Left ventricle myocardium inferior (tissue), 1 donor: ENCODE measurements around the gene CEACAM21. TPM values are rescaled to one million over a fixed set of nuclear protein-coding genes. Genes with fewer than 3 reads are reported as not detected.

Source experiments
- DNase-seq: peaks from one replicate; pipeline ENCODE4 v3.0.0-alpha.2; 2020
- H3K27ac ChIP-seq: fragments of 200-600 bp; replicated peaks from 2 replicates; pipeline ENCODE4 v1.8.0; 2021
- H3K27me3 ChIP-seq: fragments of 200-600 bp; 2 replicates; pipeline ENCODE4 v1.8.0; 2021; ENCODE audit warnings: low read depth
- H3K36me3 ChIP-seq: fragments of 200-600 bp; 2 replicates; pipeline ENCODE4 v1.8.0; 2021
- H3K4me1 ChIP-seq: fragments of 200-600 bp; 2 replicates; pipeline ENCODE4 v1.8.0; 2021
- H3K4me3 ChIP-seq: fragments of 200-600 bp; 2 replicates; pipeline ENCODE4 v1.8.0; 2021; ENCODE audit warnings: mild to moderate bottlenecking, moderate library complexity
- H3K9me3 ChIP-seq: fragments of 200-600 bp; replicated peaks from 2 replicates; pipeline ENCODE4 v1.8.0; 2021
- CTCF ChIP-seq: fragments of 200-600 bp; IDR thresholded peaks from 2 replicates; pipeline ENCODE4 v1.8.0; 2021; ENCODE audit warnings: antibody characterized with exemption, mild to moderate bottlenecking, borderline replicate concordance
- intact Hi-C: fragments of 100-400 bp; cut with micrococcal nuclease; formaldehyde crosslinking; loops from one replicate; pipeline ENCODE4 v1.11.0; 2022
- total RNA-seq: library from RNA; stranded (reverse); fragmentation: NEBNext Ultra II Directional; extraction: Animal tissue kit (Norgen Biotek cat#: 25700); gene quantifications from one replicate; pipeline ENCODE4 v1.2.1, GENCODE V29; 2021
- donor health status: DM: no; HTN: yes; CAD: no; lungs with severe emphysema.

The CEACAM21 gene
- total RNA-seq, 1 donor from 2014 or later = 0.60 TPM

GRCh38 chr19:41627966-41628675 is 52.2 kb downstream of the CEACAM21 start:
- Histone ChIP-seq H3K4me3 (no peak overlapping the region), H3K4me1 (no peaks in the 10 kb centered on the region), H3K27me3 (peaks cover 52% of the 10 kb centered on the region), H3K9me3 (peaks cover 23% of the 10 kb centered on the region), H3K27ac (no peak overlapping the region), H3K36me3 (no peaks in the 10 kb centered on the region)
- DNase-seq = no peak
- intact Hi-C loops = no loop called here
- TF ChIP-seq CTCF = no peak

Other genes starting within 250 kb of the CEACAM21 start
- 14.9 TPM for gene TGFB1, start 222.2 kb upstream of the CEACAM21 start, total RNA-seq
- 2.5 TPM for gene B9D2, start 212.0 kb upstream of the CEACAM21 start, total RNA-seq
- 2.8 TPM for gene TMEM91, start 199.6 kb upstream of the CEACAM21 start, total RNA-seq
- 17.4 TPM for gene EXOSC5, start 178.8 kb upstream of the CEACAM21 start, total RNA-seq
- gene BCKDHA, start 178.3 kb upstream of the CEACAM21 start, total RNA-seq = 51.0 TPM
- gene B3GNT8, start 148.8 kb upstream of the CEACAM21 start, total RNA-seq = 10.3 TPM
- 125 TPM for gene DMAC2, start 136.3 kb upstream of the CEACAM21 start, total RNA-seq
- not detected for gene ERICH4, start 133.0 kb upstream of the CEACAM21 start, total RNA-seq
- gene CEACAM4, start 50.9 kb downstream of the CEACAM21 start, total RNA-seq = 0.25 TPM
- 0.16 TPM for gene CEACAM7, start 112.1 kb downstream of the CEACAM21 start, total RNA-seq
- 0.19 TPM for gene CEACAM5, start 132.5 kb downstream of the CEACAM21 start, total RNA-seq
- 0.11 TPM for gene CEACAM6, start 179.4 kb downstream of the CEACAM21 start, total RNA-seq
- gene CEACAM3, start 220.4 kb downstream of the CEACAM21 start, total RNA-seq = not detected